Common myeloid progenitor, CD34-positive (primary cell): ENCODE results near the gene PTPRG.
A peak's percentile ranks its signal among the peaks of the same experiment; 100 is the strongest.

Experiments
- CTCF ChIA-PET: fragments of 350-600 bp; sonication (Branson Sonifier 250); formaldehyde crosslinking; loops from one replicate; lab custom pipeline; 2021; ENCODE audit warnings: antibody characterized with exemption; lab: Charles Lee
- POLR2A ChIA-PET: fragments of 350-600 bp; sonication (Branson Sonifier 250); formaldehyde crosslinking; loops from one replicate; lab custom pipeline; 2021; ENCODE audit warnings: antibody characterized with exemption; lab: Charles Lee
- DNase-seq, 3 donors: peaks; one replicate each; pipeline versions ENCODE4 v3.0.0 to v3.0.0-alpha.2; 2013
- H3K27ac ChIP-seq, 2 experiments: 1 replicate in 1 of 2; 2 replicates in 1 of 2; pipeline ENCODE4 v1.7.0; 2013; ENCODE audit warnings: inconsistent platforms in 2 of 2, low read length in 2 of 2, mild to moderate bottlenecking in 2 of 2, low read depth in 1 of 2, moderate library complexity in 1 of 2; ENCODE audit not compliant: severe bottlenecking in 2 of 2, insufficient read depth in 1 of 2, poor library complexity in 1 of 2
- H3K27me3 ChIP-seq, 5 experiments: replicated peaks in 2 of 5; 1 replicate in 3 of 5; 2 replicates in 2 of 5; pipeline versions ENCODE4 v1.6.1 to v1.7.0; 2013; ENCODE audit warnings: low read length in 4 of 5, mild to moderate bottlenecking in 2 of 5, moderate library complexity in 2 of 5, inconsistent platforms in 1 of 5; ENCODE audit not compliant: insufficient read depth in 5 of 5, control insufficient read depth in 4 of 5
- H3K36me3 ChIP-seq, 4 experiments: 1 replicate in 2 of 4; 2 replicates in 2 of 4; pipeline versions ENCODE4 v1.6.1 to v1.7.0; 2013; ENCODE audit warnings: low read length in 3 of 4, control low read depth in 1 of 4, mild to moderate bottlenecking in 1 of 4; ENCODE audit not compliant: control insufficient read depth in 4 of 4, insufficient read depth in 4 of 4
- H3K4me1 ChIP-seq, 4 experiments: 1 replicate in 3 of 4; 2 replicates in 1 of 4; pipeline versions ENCODE4 v1.6.1 to v1.7.1; 2013; ENCODE audit warnings: low read length in 3 of 4, mild to moderate bottlenecking in 3 of 4, control low read depth in 1 of 4, inconsistent platforms in 1 of 4, moderate library complexity in 1 of 4; ENCODE audit not compliant: control insufficient read depth in 4 of 4, insufficient read depth in 4 of 4; ENCODE audit errors: control extremely low read depth in 1 of 4
- H3K4me3 ChIP-seq, 7 experiments: 1 replicate in 4 of 7; 2 replicates in 3 of 7; pipeline versions ENCODE4 v1.5.1 to v1.7.0; 2013; ENCODE audit warnings: mild to moderate bottlenecking in 7 of 7, low read length in 6 of 7, moderate library complexity in 6 of 7, inconsistent platforms in 2 of 7, low read depth in 2 of 7, control low read depth in 1 of 7; ENCODE audit not compliant: insufficient read depth in 4 of 7, control insufficient read depth in 1 of 7; ENCODE audit errors: extremely low read depth in 1 of 7
- H3K9me3 ChIP-seq, 5 experiments: 1 replicate in 4 of 5; 2 replicates in 1 of 5; pipeline versions ENCODE4 v1.6.1 to v1.7.1; 2013; ENCODE audit warnings: low read length in 4 of 5, mild to moderate bottlenecking in 2 of 5, inconsistent platforms in 1 of 5, low read depth in 1 of 5, moderate library complexity in 1 of 5; ENCODE audit not compliant: control insufficient read depth in 4 of 5, insufficient read depth in 2 of 5; ENCODE audit errors: control extremely low read depth in 1 of 5
- WGBS: methylation state at CpG from one replicate; pipeline ENCODE4 v1.1.5; 2013; ENCODE audit not compliant: insufficient coverage; 5-methylcytosine and 5-hydroxymethylcytosine counted together

The PTPRG gene

GRCh38 chr3:61893840-61894566 is 332.6 kb downstream of the PTPRG start:
- Histone ChIP-seq H3K4me1 (peaks cover 0 to 10% (median 0%) of the 10 kb centered on the region in 4 experiments), H3K36me3 (no peaks in the 10 kb centered on the region), H3K27me3 (no peaks in the 10 kb centered on the region), H3K9me3 (no peaks in the 10 kb centered on the region), H3K27ac (no peak overlapping the region), H3K4me3 (no peak overlapping the region)
- ChIA-PET CTCF (no interaction called here), POLR2A (interaction anchor here (0.6 kb wide), 1 partner anchor 1675 kb away, joined by 4 read pairs; no protein-coding TSS in a partner anchor)
- 96% methylated on average over 5 of the region's 5 CpGs for WGBS
- no peak for DNase-seq

GRCh38 chr3:61894988-61895935 is 333.9 kb downstream of the PTPRG start:
- Histone ChIP-seq H3K27ac (no peak overlapping the region), H3K27me3 (no peaks in the 10 kb centered on the region), H3K4me1 (peaks cover 0 to 10% (median 0%) of the 10 kb centered on the region in 4 experiments), H3K36me3 (no peaks in the 10 kb centered on the region), H3K4me3 (no peak overlapping the region), H3K9me3 (no peaks in the 10 kb centered on the region)
- 55% methylated on average over 5 of the region's 7 CpGs for WGBS
- DNase-seq = peak; percentile 84 to 96 (median 96)
- ChIA-PET POLR2A (no interaction called here), CTCF (no interaction called here)

- Histone ChIP-seq H3K27ac (no peak overlapping the region), H3K4me1 (peaks cover 0 to 10% (median 0%) of the 10 kb centered on the region in 4 experiments), H3K36me3 (no peaks in the 10 kb centered on the region), H3K27me3 (no peaks in the 10 kb centered on the region), H3K4me3 (no peak overlapping the region), H3K9me3 (no peaks in the 10 kb centered on the region)
- POLR2A ChIA-PET = no interaction called here
- no CpG with 5 or more reads among the region's 2 CpGs for WGBS
- DNase-seq = no peak
- CTCF ChIA-PET = no interaction called here
Measured at GRCh38 chr3:61896251-61896650, 334.9 kb downstream of the PTPRG start.

GRCh38 chr3:61897848-61898247 is 336.5 kb downstream of the PTPRG start:
- no peak overlapping the region for H3K4me3 ChIP-seq
- no peaks in the 10 kb centered on the region for H3K36me3 ChIP-seq
- WGBS = 100% methylated on average over 2 of the region's 2 CpGs
- H3K27me3 ChIP-seq = no peaks in the 10 kb centered on the region
- ChIA-PET POLR2A (no interaction called here), CTCF (no interaction called here)
- H3K4me1 ChIP-seq = peaks cover 0 to 10% (median 0%) of the 10 kb centered on the region in 4 experiments
- no peaks in the 10 kb centered on the region for H3K9me3 ChIP-seq
- no peak for DNase-seq
- no peak overlapping the region for H3K27ac ChIP-seq

GRCh38 chr3:61899700-61900462 is 338.5 kb downstream of the PTPRG start:
- DNase-seq = no peak
- no peak overlapping the region for H3K27ac ChIP-seq
- H3K4me1 ChIP-seq = peaks cover 0 to 8% (median 0%) of the 10 kb centered on the region in 4 experiments
- H3K4me3 ChIP-seq = no peak overlapping the region
- no peaks in the 10 kb centered on the region for H3K9me3 ChIP-seq
- ChIA-PET CTCF (interaction anchor here (0.6 kb wide), 1 partner anchor 100 kb away, joined by 3 read pairs; no protein-coding TSS in a partner anchor), POLR2A (no interaction called here)
- no peaks in the 10 kb centered on the region for H3K27me3 ChIP-seq
- 100% methylated on average over 3 of the region's 9 CpGs for WGBS
- H3K36me3 ChIP-seq = no peaks in the 10 kb centered on the region

GRCh38 chr3:61901496-61901895 is 340.1 kb downstream of the PTPRG start:
- Histone ChIP-seq H3K36me3 (no peaks in the 10 kb centered on the region), H3K9me3 (no peaks in the 10 kb centered on the region), H3K4me1 (peaks cover 0 to 1% (median 0%) of the 10 kb centered on the region in 4 experiments), H3K4me3 (no peak overlapping the region), H3K27ac (no peak overlapping the region), H3K27me3 (no peaks in the 10 kb centered on the region)
- DNase-seq = no peak
- ChIA-PET POLR2A (no interaction called here), CTCF (no interaction called here)
- 100% methylated on average over 1 of the region's 2 CpGs for WGBS
